Spleen (tissue), 7 donors: ENCODE results near the gene FAM219B.

Experiments
- CTCF ChIP-seq, 11 experiments: fragments of 200-600 bp in 7 of 11; fragments of 450-650 bp in 4 of 11; sonication (generic) in 4 of 11; IDR thresholded peaks in 8 of 11; conservative IDR thresholded peaks in 3 of 11; 1 replicate in 7 of 11; 2 replicates in 4 of 11; pipeline versions ENCODE4 v1.4.0 to v1.8.0; 2016 to 2021; ENCODE audit warnings: antibody characterized with exemption in 11 of 11, inconsistent platforms in 4 of 11, mild to moderate bottlenecking in 1 of 11
- POLR2A ChIP-seq, 3 donors: fragments of 450-650 bp; IDR thresholded peaks; one replicate each; pipeline ENCODE4 v1.5.1; 2017; ENCODE audit warnings: antibody characterized with exemption in 3 of 3, mild to moderate bottlenecking in 1 of 3
- POLR2AphosphoS5 ChIP-seq, 3 donors: sonication (generic); formaldehyde crosslinking; IDR thresholded peaks; one replicate each; pipeline ENCODE4 v1.5.1; 2017; ENCODE audit warnings: antibody characterized with exemption in 3 of 3
- donor health status: DM: no; HTN: no; CAD: no; lungs with moderate emphysema.
- donor health status: DM: no; HTN: no; CAD: no.
- donor health status: DM: no; HTN: no; CAD: no.

- TF ChIP-seq CTCF (IDR thresholded peaks at IDR 0.05 in 8 of 11, conservative IDR thresholded peaks at IDR 0.05 in 3 of 11) (no peak), POLR2A (IDR thresholded peaks at IDR 0.05) (no peak), POLR2AphosphoS5 (IDR thresholded peaks at IDR 0.05) (peak in 1 of 3 donors; percentile 18)
Observed at GRCh38 chr15:74902295-74903075, 4.2 kb downstream of the FAM219B start.
